CD4-positive, alpha-beta T cell (primary cell): ENCODE measurements around the gene DAPK3. TPM values are rescaled to one million over a fixed set of nuclear protein-coding genes. Genes with fewer than 3 reads are reported as not detected.
A peak's percentile ranks its signal among the peaks of the same experiment; 100 is the strongest.
"Not testable (repeated sequence)": the region's sequence is repeated elsewhere in the genome, so short reads cannot be mapped to it uniquely, and the experiment has no call there.

ENCODE experiments used
- ATAC-seq: fragments of 200-7000 bp; cut with Tn5 transposase; one replicate; pipeline ENCODE4 v1.10.0; 2022; ENCODE audit warnings: mild to moderate bottlenecking; ENCODE audit not compliant: poor library complexity
- CTCF ChIA-PET: fragments of 350-600 bp; sonication (Branson Sonifier 250); formaldehyde crosslinking; loops from one replicate; lab custom pipeline; 2021; ENCODE audit warnings: antibody characterized with exemption, inconsistent platforms; lab: Charles Lee
- POLR2A ChIA-PET: fragments of 350-600 bp; sonication (Branson Sonifier 250); formaldehyde crosslinking; loops from one replicate; lab custom pipeline; 2021; ENCODE audit warnings: antibody characterized with exemption, inconsistent platforms; lab: Charles Lee
- DNase-seq, 14 experiments: peaks; one replicate each; pipeline ENCODE4 v3.0.0-alpha.2; 2013 to 2020; ENCODE audit warnings: mixed read lengths in 2 of 14
- H3K27ac ChIP-seq, 2 donors: one replicate each; pipeline versions ENCODE4 v1.5.1 to v1.7.0; 2013; ENCODE audit warnings: low read length in 2 of 2, low read depth in 1 of 2, mild to moderate bottlenecking in 1 of 2
- H3K27me3 ChIP-seq, 2 experiments: 1 replicate in 1 of 2; 2 replicates in 1 of 2; pipeline versions ENCODE4 v1.6.1 to v1.7.0; 2013; ENCODE audit warnings: low read length in 2 of 2, control low read depth in 1 of 2, mild to moderate bottlenecking in 1 of 2, moderate library complexity in 1 of 2; ENCODE audit not compliant: insufficient read depth in 2 of 2, control insufficient read depth in 1 of 2
- H3K36me3 ChIP-seq: one replicate; pipeline ENCODE4 v1.6.1; 2013; ENCODE audit warnings: low read length, control low read depth; ENCODE audit not compliant: insufficient read depth
- H3K4me1 ChIP-seq: one replicate; pipeline ENCODE4 v1.6.1; 2013; ENCODE audit warnings: low read length, control low read depth; ENCODE audit not compliant: insufficient read depth
- H3K4me3 ChIP-seq: one replicate; pipeline ENCODE4 v1.5.1; 2013; ENCODE audit warnings: mild to moderate bottlenecking, low read length, moderate library complexity
- H3K9me3 ChIP-seq, 2 experiments: 1 replicate in 1 of 2; 2 replicates in 1 of 2; pipeline versions ENCODE4 v1.6.1 to v1.7.0; 2013; ENCODE audit warnings: low read length in 2 of 2, mild to moderate bottlenecking in 2 of 2, control low read depth in 1 of 2, moderate library complexity in 1 of 2; ENCODE audit not compliant: control insufficient read depth in 1 of 2, insufficient read depth in 1 of 2
- H3K27ac Mint-ChIP-seq: one replicate; pipeline ENCODE4 v1.8.0; 2020; ENCODE audit warnings: mixed read lengths
- H3K27me3 Mint-ChIP-seq: one replicate; pipeline ENCODE4 v1.8.0; 2021; ENCODE audit warnings: mixed read lengths
- H3K36me3 Mint-ChIP-seq: one replicate; pipeline ENCODE4 v1.8.0; 2021; ENCODE audit warnings: low read depth, mixed read lengths
- H3K4me1 Mint-ChIP-seq: one replicate; pipeline ENCODE4 v1.8.0; 2021; ENCODE audit warnings: low read depth, mixed read lengths
- H3K4me3 Mint-ChIP-seq: one replicate; pipeline ENCODE4 v1.8.0; 2020; ENCODE audit warnings: mild to moderate bottlenecking, mixed read lengths
- H3K9me3 Mint-ChIP-seq: one replicate; pipeline ENCODE4 v1.8.0; 2020; ENCODE audit warnings: mixed read lengths
- intact Hi-C, 2 experiments: fragments of 100-400 bp; cut with DNase I in 1 of 2; cut with micrococcal nuclease in 1 of 2; formaldehyde crosslinking; loops; one replicate each; pipeline versions ENCODE4 v1.15.1 to v1.9.0; 2023 to 2025; cut with DNase I, micrococcal nuclease
- total RNA-seq, 174 experiments: library from RNA in 2 of 174; stranded (reverse) in 2 of 174; gene quantifications; one replicate each; pipeline ENCODE4 v1.2.3 and lab custom pipeline; 2021 to 2026
- TF ChIP-seq, protein P1 (sequence below): fragments of 200-600 bp; IDR thresholded peaks from one replicate; pipeline ENCODE4 v1.8.0; 2022; ENCODE audit warnings: antibody characterized with exemption, mild to moderate bottlenecking

Gene DAPK3
- total RNA-seq, 2 experiments from 2014 or later, result 21.1 to 22.9 TPM

DNA sequence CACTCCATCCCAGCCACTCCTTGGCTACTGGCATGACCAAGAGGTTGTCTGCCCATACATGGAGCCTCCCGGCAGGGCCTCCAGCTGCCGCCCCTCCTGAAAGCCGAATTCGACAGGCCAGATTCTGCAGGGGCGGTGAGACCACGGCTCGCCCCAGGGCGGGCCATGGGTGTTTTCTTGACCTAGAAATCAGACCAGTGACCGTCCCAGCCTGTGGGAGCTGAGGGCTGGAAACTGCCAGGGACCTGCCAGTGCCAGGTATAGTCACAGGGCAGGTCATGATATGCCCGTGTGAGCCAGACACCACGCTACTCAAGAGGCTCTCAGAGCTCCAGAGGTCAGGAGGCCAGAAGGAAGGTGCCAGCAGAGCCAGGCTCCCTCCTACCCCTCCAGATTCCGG is 16.8 kb downstream of the DAPK3 start:
- Histone ChIP-seq H3K4me1 (peaks cover 16% of the 10 kb centered on the region), H3K27ac (no peak overlapping the region), H3K4me3 (no peak overlapping the region), H3K27me3 (no peaks in the 10 kb centered on the region), H3K36me3 (peaks cover 12% of the 10 kb centered on the region), H3K9me3 (no peaks in the 10 kb centered on the region)
- Mint-ChIP-seq H3K27me3 (peaks cover 6% of the 10 kb centered on the region), H3K9me3 (no peaks in the 10 kb centered on the region), H3K4me1 (peaks cover 6% of the 10 kb centered on the region), H3K36me3 (peaks cover 7% of the 10 kb centered on the region), H3K27ac (no peak overlapping the region), H3K4me3 (no peak overlapping the region)
- POLR2A ChIA-PET, result interaction anchor here (1.2 kb wide), 1 partner anchor 33 kb away, joined by 3 read pairs; no protein-coding TSS in a partner anchor
- intact Hi-C loops, result no loop called here
- DNase-seq (no peak), ATAC-seq (no peak)
- TF ChIP-seq, protein P1, sequence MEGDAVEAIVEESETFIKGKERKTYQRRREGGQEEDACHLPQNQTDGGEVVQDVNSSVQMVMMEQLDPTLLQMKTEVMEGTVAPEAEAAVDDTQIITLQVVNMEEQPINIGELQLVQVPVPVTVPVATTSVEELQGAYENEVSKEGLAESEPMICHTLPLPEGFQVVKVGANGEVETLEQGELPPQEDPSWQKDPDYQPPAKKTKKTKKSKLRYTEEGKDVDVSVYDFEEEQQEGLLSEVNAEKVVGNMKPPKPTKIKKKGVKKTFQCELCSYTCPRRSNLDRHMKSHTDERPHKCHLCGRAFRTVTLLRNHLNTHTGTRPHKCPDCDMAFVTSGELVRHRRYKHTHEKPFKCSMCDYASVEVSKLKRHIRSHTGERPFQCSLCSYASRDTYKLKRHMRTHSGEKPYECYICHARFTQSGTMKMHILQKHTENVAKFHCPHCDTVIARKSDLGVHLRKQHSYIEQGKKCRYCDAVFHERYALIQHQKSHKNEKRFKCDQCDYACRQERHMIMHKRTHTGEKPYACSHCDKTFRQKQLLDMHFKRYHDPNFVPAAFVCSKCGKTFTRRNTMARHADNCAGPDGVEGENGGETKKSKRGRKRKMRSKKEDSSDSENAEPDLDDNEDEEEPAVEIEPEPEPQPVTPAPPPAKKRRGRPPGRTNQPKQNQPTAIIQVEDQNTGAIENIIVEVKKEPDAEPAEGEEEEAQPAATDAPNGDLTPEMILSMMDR, result no peak
- CTCF ChIA-PET, result no interaction called here

DNA sequence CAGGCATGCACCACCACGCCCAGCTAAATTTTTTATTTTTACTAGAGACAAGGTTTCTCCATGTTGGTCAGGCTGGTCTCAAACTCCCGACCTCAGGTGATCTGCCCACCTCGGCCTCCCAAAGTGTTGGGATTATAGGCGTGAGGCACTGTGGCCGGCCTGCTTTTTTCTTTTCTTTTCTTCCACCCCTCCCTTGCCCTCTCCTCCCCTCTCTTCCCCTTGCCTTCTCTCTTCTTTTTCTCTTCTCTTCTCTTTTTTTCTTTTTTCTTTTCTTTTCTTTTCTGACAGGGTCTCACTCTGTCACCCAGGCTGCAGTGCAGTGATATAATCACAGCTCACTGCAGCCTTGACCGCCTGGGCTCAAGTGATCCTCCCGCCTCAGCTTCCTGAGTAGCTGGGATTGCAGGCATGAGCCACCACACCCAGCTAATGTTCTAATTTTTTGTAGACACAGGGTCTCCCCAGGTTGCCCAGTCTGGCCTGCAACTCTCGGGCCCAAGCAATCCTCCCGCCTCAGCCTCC is 18.1 kb downstream of the DAPK3 start:
- H3K4me3 Mint-ChIP-seq, H3K27ac Mint-ChIP-seq, H3K4me3 ChIP-seq, H3K9me3 Mint-ChIP-seq, H3K9me3 ChIP-seq, POLR2A ChIA-PET, ATAC-seq, H3K27me3 Mint-ChIP-seq, H3K27me3 ChIP-seq, intact Hi-C loops, CTCF ChIA-PET, H3K27ac ChIP-seq, H3K4me1 Mint-ChIP-seq, H3K36me3 Mint-ChIP-seq, H3K36me3 ChIP-seq, DNase-seq: not testable (repeated sequence)
- H3K4me1 ChIP-seq, result peaks cover 16% of the 10 kb centered on the region

DNA sequence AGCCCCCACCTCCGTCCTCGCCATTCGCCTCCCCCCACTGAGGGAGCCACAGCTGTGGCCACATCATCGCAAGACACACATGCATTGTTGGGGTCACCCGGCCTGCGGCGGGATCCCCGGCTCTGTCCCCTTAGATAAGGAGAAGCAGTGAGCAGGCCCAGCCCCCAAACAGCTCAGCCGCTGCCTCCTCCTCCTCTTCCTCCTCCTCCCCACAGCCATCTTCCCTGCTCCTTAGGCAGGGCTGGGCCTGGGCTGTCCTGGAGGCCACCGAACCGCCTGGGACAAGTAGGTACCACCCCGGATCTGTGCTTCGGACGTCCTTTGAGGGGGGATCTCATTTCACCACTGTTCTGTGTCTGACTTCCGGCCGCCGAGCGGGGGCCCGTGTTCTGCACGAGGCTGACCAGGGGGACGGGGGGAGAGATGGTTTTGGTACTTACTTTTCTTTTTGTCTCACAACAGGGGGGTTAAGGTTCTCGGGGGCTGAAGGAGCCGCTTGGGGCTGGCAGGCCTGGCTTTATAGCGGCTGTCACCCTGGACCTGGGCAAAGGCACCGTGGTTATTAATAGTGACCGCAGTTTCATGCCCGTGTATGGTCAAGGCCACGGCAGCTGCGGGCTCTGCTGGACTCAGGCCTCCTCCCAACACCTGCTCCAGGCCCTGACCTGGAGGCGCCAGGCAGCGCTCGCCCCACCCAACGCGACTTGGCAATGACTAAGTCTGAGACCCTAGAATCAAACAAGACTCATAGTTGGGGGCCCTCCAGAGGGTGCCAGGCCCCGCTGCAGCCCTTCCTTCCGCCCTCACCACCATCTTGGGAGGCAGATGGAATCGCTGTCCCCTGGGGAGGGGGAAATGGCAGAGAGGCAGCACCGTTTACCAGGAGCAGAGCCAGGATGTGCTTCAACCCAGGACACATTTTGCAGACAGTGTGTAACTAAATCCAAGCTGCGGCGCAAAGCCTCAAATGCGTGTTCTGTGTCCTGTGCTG is 19.7 kb downstream of the DAPK3 start:
- TF ChIP-seq, protein P1, result no peak
- CTCF ChIA-PET, result no interaction called here
- Histone ChIP-seq H3K27me3 (no peaks in the 10 kb centered on the region), H3K4me1 (peaks cover 16% of the 10 kb centered on the region), H3K4me3 (peak overlapping the region; percentile 10), H3K36me3 (no peaks in the 10 kb centered on the region), H3K27ac (no peak overlapping the region), H3K9me3 (no peaks in the 10 kb centered on the region)
- intact Hi-C loops, result no loop called here
- no peaks in the 10 kb centered on the region for H3K9me3 Mint-ChIP-seq
- H3K27ac Mint-ChIP-seq, result no peak overlapping the region
- DNase-seq, result no peak
- ATAC-seq, result no peak
- no peaks in the 10 kb centered on the region for H3K36me3 Mint-ChIP-seq
- H3K4me1 Mint-ChIP-seq, result peaks cover 6% of the 10 kb centered on the region
- peak overlapping the region; percentile 18 for H3K4me3 Mint-ChIP-seq
- H3K27me3 Mint-ChIP-seq, result peaks cover 6% of the 10 kb centered on the region
- POLR2A ChIA-PET, result interaction anchor here (1.4 kb wide), 1 partner anchor 188 kb away, joined by 3 read pairs; no protein-coding TSS in a partner anchor
